GM13976 (cell line): ENCODE results near the gene CGB2.
A peak's percentile ranks its signal among the peaks of the same experiment; 100 is the strongest.

ENCODE experiments used
- DNase-seq: peaks from one replicate; pipeline ENCODE4 v3.0.0; 2012; ENCODE audit warnings: low spot score
- in situ Hi-C: fragments of 300-500 bp; cut with MboI; formaldehyde crosslinking; loops from one replicate; pipeline ENCODE4 v1.12.0; 2022; ENCODE audit warnings: low sequenced_read_pairs, mixed read lengths, inconsistent platforms; ENCODE audit not compliant: unreplicated experiment
- TF ChIP-seq, protein P1 (sequence below): IDR thresholded peaks from 2 replicates; pipeline ENCODE4 v1.5.1; 2012; ENCODE audit warnings: borderline replicate concordance, mild to moderate bottlenecking; ENCODE audit not compliant: insufficient read depth; ENCODE audit errors: extremely low read depth, missing control alignments, control extremely low read depth

Gene CGB2

DNA sequence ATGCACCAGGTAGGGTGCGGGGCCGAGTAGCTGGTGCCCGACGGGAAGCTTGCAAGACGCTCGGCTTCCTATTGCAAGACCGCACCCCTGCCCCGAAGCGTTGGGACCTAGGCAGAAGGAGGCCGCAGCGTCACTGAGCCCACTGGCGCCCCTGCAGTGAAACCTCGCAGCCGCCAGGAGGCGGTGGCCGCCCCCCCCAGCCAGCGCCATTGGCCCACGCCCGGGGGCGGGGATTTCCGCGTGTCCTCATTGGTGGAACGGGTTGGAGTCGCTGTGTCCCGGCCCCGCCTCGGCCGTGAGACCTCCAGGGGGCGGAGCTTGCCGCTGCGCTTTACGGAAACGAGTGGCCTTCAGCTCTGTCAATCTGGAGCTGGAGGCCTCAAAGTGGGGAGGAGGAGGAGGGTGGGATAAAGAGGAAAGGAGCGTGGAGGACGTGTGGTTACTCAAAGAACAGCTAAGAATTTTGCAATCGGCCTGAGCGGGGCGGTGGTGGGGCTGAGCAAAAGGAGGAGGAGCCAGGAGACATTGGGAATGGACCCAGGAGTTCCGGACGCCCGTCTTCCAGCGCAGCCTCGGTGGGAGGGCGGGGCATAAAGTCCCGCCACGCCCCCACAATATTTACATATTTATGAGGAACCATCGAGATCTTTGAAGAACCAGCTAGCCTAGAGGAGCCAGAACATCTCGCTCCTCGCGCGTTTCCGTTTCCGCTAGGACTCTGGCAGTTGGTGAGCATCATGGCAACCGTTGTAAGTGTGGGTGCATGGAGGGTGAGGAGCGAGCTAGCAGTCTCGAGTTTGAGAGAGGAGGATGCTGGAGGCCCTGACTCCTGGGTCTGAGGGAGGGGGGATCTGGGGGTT lies 38.3 kb upstream of the CGB2 start, which contains the start of the genes GYS1 and RUVBL2:
TSS of gene GYS1 (minus strand) at position 135 of the 860 bp plus-strand sequence. CDS start 197 bp downstream, outside the sequence.
TSS of gene RUVBL2 (plus strand) at position 713 of the 860 bp plus-strand sequence. CDS start at position 738, 25 bp downstream.
- TF ChIP-seq, protein P1, sequence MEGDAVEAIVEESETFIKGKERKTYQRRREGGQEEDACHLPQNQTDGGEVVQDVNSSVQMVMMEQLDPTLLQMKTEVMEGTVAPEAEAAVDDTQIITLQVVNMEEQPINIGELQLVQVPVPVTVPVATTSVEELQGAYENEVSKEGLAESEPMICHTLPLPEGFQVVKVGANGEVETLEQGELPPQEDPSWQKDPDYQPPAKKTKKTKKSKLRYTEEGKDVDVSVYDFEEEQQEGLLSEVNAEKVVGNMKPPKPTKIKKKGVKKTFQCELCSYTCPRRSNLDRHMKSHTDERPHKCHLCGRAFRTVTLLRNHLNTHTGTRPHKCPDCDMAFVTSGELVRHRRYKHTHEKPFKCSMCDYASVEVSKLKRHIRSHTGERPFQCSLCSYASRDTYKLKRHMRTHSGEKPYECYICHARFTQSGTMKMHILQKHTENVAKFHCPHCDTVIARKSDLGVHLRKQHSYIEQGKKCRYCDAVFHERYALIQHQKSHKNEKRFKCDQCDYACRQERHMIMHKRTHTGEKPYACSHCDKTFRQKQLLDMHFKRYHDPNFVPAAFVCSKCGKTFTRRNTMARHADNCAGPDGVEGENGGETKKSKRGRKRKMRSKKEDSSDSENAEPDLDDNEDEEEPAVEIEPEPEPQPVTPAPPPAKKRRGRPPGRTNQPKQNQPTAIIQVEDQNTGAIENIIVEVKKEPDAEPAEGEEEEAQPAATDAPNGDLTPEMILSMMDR: peak; percentile 96
- in situ Hi-C loops: no loop called here
- DNase-seq: peak; percentile 99

DNA sequence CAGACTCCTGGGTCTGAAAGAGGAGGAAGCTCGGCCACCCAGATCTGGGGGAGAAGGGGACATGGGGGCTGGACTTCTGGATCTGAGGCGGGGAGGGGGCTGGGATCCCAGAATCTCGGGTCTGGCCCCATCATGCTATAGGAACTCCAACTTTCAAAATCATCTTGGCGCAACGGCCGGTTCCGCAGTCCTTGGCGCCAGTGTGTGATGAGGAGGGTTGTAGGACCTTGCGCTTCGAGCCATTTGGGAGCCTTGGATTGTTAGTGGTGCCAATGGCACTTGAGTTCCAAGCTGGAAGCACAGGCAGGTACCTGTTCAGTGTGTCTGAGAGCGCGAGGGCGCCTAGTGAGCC lies 37.7 kb upstream of the CGB2 start:
- in situ Hi-C loops: no loop called here
- DNase-seq: no peak

DNA sequence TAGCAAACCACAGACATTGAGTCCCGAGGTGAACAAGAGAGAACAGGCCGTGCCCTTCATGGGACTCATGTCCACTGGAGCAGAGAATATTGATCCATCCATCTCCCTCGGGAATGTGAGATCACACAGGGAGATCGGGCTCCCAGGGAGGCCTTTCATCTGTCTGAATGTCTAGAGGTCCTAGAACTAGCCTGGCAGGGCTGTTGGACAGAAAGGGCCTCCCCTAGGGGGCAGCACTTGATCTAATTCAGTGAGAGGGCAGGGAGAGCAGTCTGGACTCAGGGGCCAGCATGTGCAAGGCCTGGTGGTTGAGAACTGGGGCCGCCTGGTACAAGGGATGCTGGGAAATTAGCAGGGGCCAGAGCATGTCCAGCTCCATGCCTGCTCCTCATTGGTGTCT lies 33.7 kb upstream of the CGB2 start:
- in situ Hi-C loops: no loop called here
- TF ChIP-seq, protein P1: peak; percentile 46
- DNase-seq: peak; percentile 60

More for the DNA sequence above, 37.7 kb upstream of the CGB2 start:
- TF ChIP-seq, protein P1: no peak

DNA sequence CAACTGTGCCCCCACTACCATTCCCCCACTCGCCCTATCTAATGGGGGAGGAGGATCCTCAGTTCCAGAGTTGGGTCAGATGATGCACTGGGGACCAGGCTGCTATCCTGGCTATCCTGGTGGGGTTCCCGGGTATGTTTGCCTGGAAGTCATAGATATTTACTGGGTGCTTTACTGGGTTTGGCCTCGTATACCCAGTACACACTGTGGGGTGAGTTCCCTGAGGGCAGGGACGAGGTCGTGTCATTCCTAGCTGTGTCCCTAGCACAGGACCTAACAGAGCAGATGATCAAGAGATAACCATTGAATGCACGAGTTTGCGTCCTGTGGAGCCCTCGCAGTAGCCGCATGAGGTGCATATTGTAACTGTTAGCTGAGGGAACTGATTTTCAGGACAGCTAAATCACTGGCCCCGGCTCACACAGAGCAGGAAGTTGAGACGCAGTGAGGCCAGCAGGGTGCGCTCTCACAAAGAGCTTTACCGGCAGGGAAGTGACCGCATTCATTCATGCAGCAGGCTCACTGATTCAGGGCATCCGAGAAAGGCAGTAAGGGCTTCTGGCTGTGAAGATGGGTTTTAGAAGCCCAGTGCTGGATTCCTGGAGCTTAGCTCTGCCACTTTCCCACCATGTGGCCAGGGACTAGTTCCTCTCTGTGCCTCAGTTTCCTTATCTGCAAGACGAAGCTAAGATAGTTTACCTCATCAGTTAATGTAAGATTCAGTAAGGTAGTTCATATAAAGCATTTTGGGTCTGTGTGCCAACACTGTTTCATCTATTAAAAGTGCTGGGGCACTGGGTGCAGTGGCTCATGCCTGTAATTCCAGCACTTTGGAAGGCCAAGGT lies 32.0 kb upstream of the CGB2 start:
- TF ChIP-seq, protein P1: peak; percentile 64
- in situ Hi-C loops: no loop called here
- DNase-seq: peak; percentile 72

DNA sequence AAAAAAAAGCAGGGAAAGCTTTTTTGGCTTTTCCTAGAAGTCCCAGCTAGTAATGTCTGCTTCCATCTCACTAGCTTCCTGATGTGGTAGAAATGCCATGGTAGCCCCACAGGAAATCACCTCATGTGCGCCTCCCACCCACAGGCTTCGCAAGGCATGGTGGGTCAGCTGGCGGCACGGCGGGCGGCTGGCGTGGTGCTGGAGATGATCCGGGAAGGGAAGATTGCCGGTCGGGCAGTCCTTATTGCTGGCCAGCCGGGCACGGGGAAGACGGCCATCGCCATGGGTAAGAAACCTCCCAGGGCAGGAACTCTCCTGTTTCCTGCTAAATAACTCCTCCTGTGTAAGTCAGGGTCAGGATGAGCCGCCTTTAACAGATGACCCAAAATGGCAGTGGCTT lies 27.6 kb upstream of the CGB2 start:
- in situ Hi-C loops: no loop called here
- DNase-seq: no peak
- TF ChIP-seq, protein P1: no peak

DNA sequence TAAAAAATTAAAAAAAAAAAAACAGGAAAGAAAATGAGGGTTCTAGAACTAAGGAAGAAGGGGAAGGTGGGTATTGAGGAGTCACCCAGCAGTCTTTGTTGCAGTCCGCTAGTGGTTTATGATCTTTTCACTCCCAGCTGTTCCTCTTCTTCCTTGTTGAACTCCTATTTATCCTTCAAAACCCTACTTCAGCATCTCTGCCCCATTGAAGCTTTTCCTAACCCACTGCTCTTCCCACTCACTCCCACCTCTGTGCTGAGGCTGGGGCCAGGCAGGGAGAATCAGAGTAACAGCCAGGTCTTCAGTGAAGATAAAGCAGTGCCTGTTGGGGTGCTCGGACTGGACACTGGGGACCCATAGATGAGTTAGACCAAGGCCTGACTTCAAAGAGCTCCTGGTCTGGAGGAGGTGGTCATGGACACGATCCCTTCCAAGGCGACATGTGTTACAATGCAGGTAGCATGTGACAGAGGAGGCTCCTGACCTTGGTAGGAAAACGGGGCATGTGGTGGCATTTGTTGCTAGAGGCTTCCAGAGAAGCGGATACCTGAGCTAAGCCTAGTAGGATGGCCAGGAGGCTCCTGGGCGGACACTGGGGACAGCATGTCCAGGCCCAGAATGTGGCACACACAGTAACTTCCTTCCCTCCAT lies 26.6 kb upstream of the CGB2 start:
- no peak for DNase-seq
- in situ Hi-C loops: no loop called here
- TF ChIP-seq, protein P1: no peak
